ENCODE results near the gene KRTAP4-4.
"Not testable (repeated sequence)": the region's sequence is repeated elsewhere in the genome, so short reads cannot be mapped to it uniquely, and the experiment has no call there.

The KRTAP4-4 gene

GRCh38 chr17:41160648-41161047 is at the start of gene KRTAP4-4:
Gene KRTAP4-4 (minus strand): TSS chr17:41160748. CDS start chr17:41160691, 57 bp downstream.
- TF ChIP-seq, protein P1, sequence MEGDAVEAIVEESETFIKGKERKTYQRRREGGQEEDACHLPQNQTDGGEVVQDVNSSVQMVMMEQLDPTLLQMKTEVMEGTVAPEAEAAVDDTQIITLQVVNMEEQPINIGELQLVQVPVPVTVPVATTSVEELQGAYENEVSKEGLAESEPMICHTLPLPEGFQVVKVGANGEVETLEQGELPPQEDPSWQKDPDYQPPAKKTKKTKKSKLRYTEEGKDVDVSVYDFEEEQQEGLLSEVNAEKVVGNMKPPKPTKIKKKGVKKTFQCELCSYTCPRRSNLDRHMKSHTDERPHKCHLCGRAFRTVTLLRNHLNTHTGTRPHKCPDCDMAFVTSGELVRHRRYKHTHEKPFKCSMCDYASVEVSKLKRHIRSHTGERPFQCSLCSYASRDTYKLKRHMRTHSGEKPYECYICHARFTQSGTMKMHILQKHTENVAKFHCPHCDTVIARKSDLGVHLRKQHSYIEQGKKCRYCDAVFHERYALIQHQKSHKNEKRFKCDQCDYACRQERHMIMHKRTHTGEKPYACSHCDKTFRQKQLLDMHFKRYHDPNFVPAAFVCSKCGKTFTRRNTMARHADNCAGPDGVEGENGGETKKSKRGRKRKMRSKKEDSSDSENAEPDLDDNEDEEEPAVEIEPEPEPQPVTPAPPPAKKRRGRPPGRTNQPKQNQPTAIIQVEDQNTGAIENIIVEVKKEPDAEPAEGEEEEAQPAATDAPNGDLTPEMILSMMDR (IDR thresholded peaks at IDR 0.05): no peak

- TF ChIP-seq, protein P1 (IDR thresholded peaks at IDR 0.05): no peak
Observed at GRCh38 chr17:41199421-41200078, 39.0 kb upstream of the KRTAP4-4 start.

GRCh38 chr17:41196068-41196467 is 35.5 kb upstream of the KRTAP4-4 start:
- TF ChIP-seq, protein P1 (IDR thresholded peaks at IDR 0.05): no peak

GRCh38 chr17:41190328-41190727 is 29.8 kb upstream of the KRTAP4-4 start:
- TF ChIP-seq, protein P1 (IDR thresholded peaks at IDR 0.05): no peak

DNA sequence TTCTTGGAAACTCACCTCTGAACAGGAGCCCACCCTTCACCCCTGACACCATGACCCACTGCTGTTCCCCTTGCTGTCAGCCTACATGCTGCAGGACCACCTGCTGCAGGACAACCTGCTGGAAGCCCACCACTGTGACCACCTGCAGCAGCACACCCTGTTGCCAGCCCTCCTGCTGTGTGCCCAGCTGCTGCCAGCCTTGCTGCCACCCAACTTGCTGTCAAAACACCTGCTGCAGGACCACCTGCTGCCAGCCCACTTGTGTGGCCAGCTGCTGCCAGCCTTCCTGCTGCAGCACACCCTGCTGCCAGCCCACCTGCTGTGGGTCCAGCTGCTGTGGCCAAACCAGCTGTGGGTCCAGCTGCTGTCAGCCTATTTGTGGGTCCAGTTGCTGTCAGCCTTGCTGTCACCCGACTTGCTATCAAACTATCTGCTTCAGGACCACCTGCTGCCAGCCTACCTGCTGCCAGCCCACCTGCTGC is 29.3 kb upstream of the KRTAP4-4 start, which contains the start of gene KRTAP9-1:
TSS of gene KRTAP9-1 (plus strand) at position 51 of the 482 bp plus-strand sequence. CDS start at position 51, 0 bp downstream.
- TF ChIP-seq, protein P1 (IDR thresholded peaks at IDR 0.05): not testable (repeated sequence)

DNA sequence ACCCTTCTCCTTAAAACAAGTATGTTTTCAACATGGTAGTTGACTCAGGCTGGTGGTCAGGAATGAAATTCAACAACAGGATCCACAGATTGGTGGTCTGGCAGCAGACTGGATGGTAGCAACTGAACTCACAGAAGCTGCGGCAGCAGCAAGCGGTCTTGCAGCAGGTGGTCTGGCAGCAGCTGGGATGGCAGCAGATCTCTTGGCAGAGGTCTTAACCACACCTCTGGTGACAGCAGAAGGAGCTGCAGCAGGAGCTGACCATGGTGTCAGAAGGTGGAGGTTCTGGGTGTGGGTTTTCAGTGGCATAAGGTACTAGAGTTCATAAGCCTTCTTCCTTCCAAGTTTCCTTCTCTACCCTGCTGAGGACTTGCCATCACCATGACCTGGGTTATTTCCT is 26.3 kb upstream of the KRTAP4-4 start:
- TF ChIP-seq, protein P1 (IDR thresholded peaks at IDR 0.05): no peak

DNA sequence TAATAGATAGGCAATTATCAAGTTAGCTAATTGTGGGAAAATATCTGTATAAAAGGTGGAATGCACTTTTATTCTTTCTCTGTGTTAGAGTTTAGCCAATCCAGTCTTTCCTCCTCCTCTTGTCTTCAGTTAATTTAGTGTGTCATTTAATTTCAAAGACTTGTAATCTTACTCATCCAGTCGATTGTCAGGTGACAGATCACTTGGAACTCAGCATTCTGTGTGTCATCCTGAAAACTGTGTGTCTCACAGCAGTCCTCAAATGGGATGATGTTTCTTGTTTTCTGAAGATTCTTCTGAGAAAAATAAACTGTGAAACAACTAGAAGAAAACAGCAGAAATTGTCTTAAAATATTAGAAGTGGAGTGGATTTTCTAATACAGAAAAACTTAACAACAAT is 24.5 kb upstream of the KRTAP4-4 start:
- TF ChIP-seq, protein P1 (IDR thresholded peaks at IDR 0.05): no peak

All from LNCAP (cell line).